Spinal cord (tissue), 10 donors: Measurements from ENCODE around the gene GUCY1A1. TPM values are rescaled to one million over a fixed set of nuclear protein-coding genes. Genes with fewer than 3 reads are reported as not detected.
A peak's percentile ranks its signal among the peaks of the same experiment; 100 is the strongest.

Experiments
- DNase-seq, 6 donors: peaks; one replicate each; pipeline versions ENCODE4 v3.0.0 to v3.0.0-alpha.2; 2013 to 2015; ENCODE audit warnings: low spot score in 6 of 6, low read depth in 4 of 6
- H3K27ac ChIP-seq: one replicate; pipeline ENCODE4 v1.5.1; 2013; ENCODE audit warnings: low read depth, low read length, control low read depth
- H3K27me3 ChIP-seq: one replicate; pipeline ENCODE4 v1.6.1; 2013; ENCODE audit warnings: low read length; ENCODE audit not compliant: control insufficient read depth, insufficient read depth
- H3K36me3 ChIP-seq: one replicate; pipeline ENCODE4 v1.6.1; 2013; ENCODE audit warnings: low read length; ENCODE audit not compliant: control insufficient read depth, insufficient read depth
- H3K4me1 ChIP-seq: one replicate; pipeline ENCODE4 v1.6.1; 2013; ENCODE audit warnings: low read length; ENCODE audit not compliant: control insufficient read depth, insufficient read depth
- H3K4me3 ChIP-seq: one replicate; pipeline ENCODE4 v1.5.1; 2013; ENCODE audit warnings: low read depth, low read length, control low read depth
- H3K9me3 ChIP-seq: one replicate; pipeline ENCODE4 v1.6.1; 2013; ENCODE audit warnings: low read length; ENCODE audit not compliant: control insufficient read depth, insufficient read depth
- WGBS: methylation state at CpG from one replicate; pipeline ENCODE4 v1.1.5; 2013; ENCODE audit warnings: missing lambda C conversion rate; ENCODE audit not compliant: insufficient coverage; 5-methylcytosine and 5-hydroxymethylcytosine counted together
- long read RNA-seq, 4 donors: transcript quantifications; one replicate each; lab custom pipeline, GENCODE V29; 2026
- polyA plus RNA-seq, 2 donors: library from polyadenylated mRNA; unstranded; fragments of 120-200 nt; gene quantifications; one replicate each; pipeline ENCODE4 v1.2.1, GENCODE V29; 2013; ENCODE audit not compliant: insufficient read length in 2 of 2
- total RNA-seq, 2 donors: library from RNA; depleted of rRNA in 1 of 2; stranded (reverse); fragments of 120-200 nt in 1 of 2; fragments of >200 nt in 1 of 2; gene quantifications; one replicate each; pipeline versions ENCODE4 v1.2.3 to v1.2.4, GENCODE V29; 2013 to 2014
- donor health status: healthy.

The GUCY1A1 gene
- 10 to 100 TPM; 83.2 to 84.7 TPM for total RNA-seq
- polyA plus RNA-seq, result 10 to 100 TPM; 23.3 to 34.5 TPM
- long read RNA-seq, donor 1, partial matches to known transcripts, result 15 of 18 reads
- long read RNA-seq, donor 1, other reads (novel, unspliced or antisense), result 0 of 18 reads
- long read RNA-seq, donor 2, result 0 reads
- long read RNA-seq, donor 3, partial matches to known transcripts, result 0 of 1 reads
- long read RNA-seq, donor 3, other reads (novel, unspliced or antisense), result 0 of 1 reads
- long read RNA-seq, donor 4, transcript GUCY1A1-205 (10 exons, 2,715 nt), result minor isoform, 6 of 86 reads
- long read RNA-seq, donor 4, transcript GUCY1A1-209 (6 exons, 1,540 nt), result major isoform, 8 of 86 reads
- long read RNA-seq, donor 4, partial matches to known transcripts, result 66 of 86 reads
- long read RNA-seq, donor 4, other reads (novel, unspliced or antisense), result 0 of 86 reads

GRCh38 chr4:155666344-155667221 lies at the start of gene GUCY1A1:
Gene GUCY1A1, plus strand, starts transcription at chr4:155666848. Its CDS starts 30,020 bp downstream, at chr4:155696868.
- peak in 5 of 6 donors; percentile 30 to 85 (median 70) for DNase-seq
- peak within 1 kb of the TSS; percentile 70 for H3K4me3 ChIP-seq
- peaks cover 13% of the 10 kb centered on the region for H3K4me1 ChIP-seq
- H3K36me3 ChIP-seq, result no peaks in the 10 kb centered on the region
- H3K9me3 ChIP-seq, result no peaks in the 10 kb centered on the region
- WGBS, result 3% methylated on average over 23 of the region's 25 CpGs
- H3K27me3 ChIP-seq, result peaks cover 2% of the 10 kb centered on the region
- H3K27ac ChIP-seq, result peak within 1 kb of the TSS; percentile 79

GRCh38 chr4:155617296-155617695 lies 49.4 kb upstream of the GUCY1A1 start:
- Histone ChIP-seq H3K4me3 (no peak overlapping the region), H3K4me1 (no peaks in the 10 kb centered on the region), H3K9me3 (peaks cover 1% of the 10 kb centered on the region), H3K27ac (no peak overlapping the region), H3K36me3 (no peaks in the 10 kb centered on the region), H3K27me3 (no peaks in the 10 kb centered on the region)
- WGBS, result no CpG with 5 or more reads among the region's 3 CpGs
- no peak for DNase-seq

GRCh38 chr4:155618183-155618838 lies 48.3 kb upstream of the GUCY1A1 start:
- peaks cover 1% of the 10 kb centered on the region for H3K9me3 ChIP-seq
- H3K36me3 ChIP-seq, result no peaks in the 10 kb centered on the region
- no peak overlapping the region for H3K27ac ChIP-seq
- 96% methylated on average over 4 of the region's 8 CpGs for WGBS
- no peak overlapping the region for H3K4me3 ChIP-seq
- DNase-seq, result no peak
- H3K4me1 ChIP-seq, result no peaks in the 10 kb centered on the region
- no peaks in the 10 kb centered on the region for H3K27me3 ChIP-seq

- H3K9me3 ChIP-seq, result peaks cover 1% of the 10 kb centered on the region
- DNase-seq, result no peak
- H3K4me3 ChIP-seq, result no peak overlapping the region
- no peaks in the 10 kb centered on the region for H3K36me3 ChIP-seq
- H3K27ac ChIP-seq, result no peak overlapping the region
- no peaks in the 10 kb centered on the region for H3K4me1 ChIP-seq
- no peaks in the 10 kb centered on the region for H3K27me3 ChIP-seq
Observed at GRCh38 chr4:155620637-155621036, 46.0 kb upstream of the GUCY1A1 start.

- Histone ChIP-seq H3K27me3 (no peaks in the 10 kb centered on the region), H3K27ac (no peak overlapping the region), H3K4me1 (no peaks in the 10 kb centered on the region), H3K36me3 (no peaks in the 10 kb centered on the region), H3K9me3 (no peaks in the 10 kb centered on the region), H3K4me3 (no peak overlapping the region)
- no peak for DNase-seq
Observed at GRCh38 chr4:155624478-155624877, 42.2 kb upstream of the GUCY1A1 start.

- H3K27me3 ChIP-seq, result no peaks in the 10 kb centered on the region
- H3K4me3 ChIP-seq, result no peak overlapping the region
- no peaks in the 10 kb centered on the region for H3K9me3 ChIP-seq
- peak in 1 of 6 donors; percentile 55 for DNase-seq
- WGBS, result no CpG with 5 or more reads among the region's 3 CpGs
- H3K36me3 ChIP-seq, result no peaks in the 10 kb centered on the region
- no peak overlapping the region for H3K27ac ChIP-seq
- H3K4me1 ChIP-seq, result no peaks in the 10 kb centered on the region
Observed at GRCh38 chr4:155626561-155626960, 40.1 kb upstream of the GUCY1A1 start.

- no peaks in the 10 kb centered on the region for H3K27me3 ChIP-seq
- H3K4me1 ChIP-seq, result no peaks in the 10 kb centered on the region
- DNase-seq, result no peak
- no peak overlapping the region for H3K27ac ChIP-seq
- H3K36me3 ChIP-seq, result no peaks in the 10 kb centered on the region
- no peak overlapping the region for H3K4me3 ChIP-seq
- WGBS, result no CpG with 5 or more reads among the region's 3 CpGs
- H3K9me3 ChIP-seq, result no peaks in the 10 kb centered on the region
Observed at GRCh38 chr4:155629183-155629825, 37.3 kb upstream of the GUCY1A1 start.

- Histone ChIP-seq H3K4me3 (no peak overlapping the region), H3K27ac (no peak overlapping the region), H3K4me1 (no peaks in the 10 kb centered on the region), H3K27me3 (no peaks in the 10 kb centered on the region), H3K36me3 (no peaks in the 10 kb centered on the region), H3K9me3 (no peaks in the 10 kb centered on the region)
- WGBS, result no CpG with 5 or more reads among the region's 1 CpG
- peak in 1 of 6 donors; percentile 45 for DNase-seq
Observed at GRCh38 chr4:155629956-155630355, 36.7 kb upstream of the GUCY1A1 start.

GRCh38 chr4:155632310-155632840 lies 34.3 kb upstream of the GUCY1A1 start:
- WGBS, result no CpG with 5 or more reads among the region's 4 CpGs
- Histone ChIP-seq H3K27me3 (no peaks in the 10 kb centered on the region), H3K36me3 (no peaks in the 10 kb centered on the region), H3K4me1 (no peaks in the 10 kb centered on the region), H3K4me3 (no peak overlapping the region), H3K9me3 (no peaks in the 10 kb centered on the region), H3K27ac (no peak overlapping the region)
- no peak for DNase-seq
